EL (cell line): ENCODE data around the gene TNFRSF1A.
"Not testable (repeated sequence)": the region's sequence is repeated elsewhere in the genome, so short reads cannot be mapped to it uniquely, and the experiment has no call there.

Experiments used
- DNase-seq: peaks from one replicate; pipeline ENCODE4 v3.0.0-alpha.2; 2016

TNFRSF1A gene

DNA sequence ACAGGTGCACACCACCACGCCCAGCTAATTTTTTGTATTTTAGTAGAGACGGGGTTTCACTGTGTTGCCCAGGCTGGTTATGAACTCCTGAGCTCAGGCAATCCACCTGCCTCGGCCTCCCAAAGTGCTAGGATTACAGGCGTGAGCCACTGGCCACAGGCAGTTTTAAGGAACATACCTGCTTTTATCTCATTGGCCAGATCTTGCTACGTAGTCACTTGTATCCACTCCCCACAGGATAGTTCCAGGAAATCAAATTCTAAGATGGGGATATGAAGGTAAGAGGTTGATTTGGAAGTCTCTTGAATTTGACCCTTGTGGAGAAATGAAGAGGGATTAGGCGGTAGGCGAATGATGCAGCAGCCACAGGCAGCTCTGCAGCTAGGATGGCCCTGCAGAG, 40.2 kb downstream of the TNFRSF1A start:
- no peak for DNase-seq

DNA sequence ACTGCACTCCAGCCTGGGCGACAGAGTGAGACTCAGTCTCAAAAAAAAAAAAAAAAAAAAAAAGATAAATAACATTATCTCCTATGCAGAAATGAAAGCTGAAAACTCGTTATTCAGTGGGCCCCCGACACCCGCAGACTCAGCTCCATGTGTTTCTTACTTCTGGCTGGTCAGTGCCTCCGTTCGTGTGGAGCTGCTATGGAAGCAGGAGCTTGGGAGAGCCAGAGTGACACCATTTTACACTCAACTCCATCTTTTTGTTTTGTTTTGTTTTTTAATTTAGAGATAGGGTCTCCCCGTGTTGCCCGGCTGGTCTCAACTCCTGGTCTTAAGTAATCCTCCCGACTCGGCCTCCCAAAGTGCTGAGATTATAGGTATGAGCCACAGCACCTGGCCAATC, 44.7 kb downstream of the TNFRSF1A start:
- DNase-seq = no peak

DNA sequence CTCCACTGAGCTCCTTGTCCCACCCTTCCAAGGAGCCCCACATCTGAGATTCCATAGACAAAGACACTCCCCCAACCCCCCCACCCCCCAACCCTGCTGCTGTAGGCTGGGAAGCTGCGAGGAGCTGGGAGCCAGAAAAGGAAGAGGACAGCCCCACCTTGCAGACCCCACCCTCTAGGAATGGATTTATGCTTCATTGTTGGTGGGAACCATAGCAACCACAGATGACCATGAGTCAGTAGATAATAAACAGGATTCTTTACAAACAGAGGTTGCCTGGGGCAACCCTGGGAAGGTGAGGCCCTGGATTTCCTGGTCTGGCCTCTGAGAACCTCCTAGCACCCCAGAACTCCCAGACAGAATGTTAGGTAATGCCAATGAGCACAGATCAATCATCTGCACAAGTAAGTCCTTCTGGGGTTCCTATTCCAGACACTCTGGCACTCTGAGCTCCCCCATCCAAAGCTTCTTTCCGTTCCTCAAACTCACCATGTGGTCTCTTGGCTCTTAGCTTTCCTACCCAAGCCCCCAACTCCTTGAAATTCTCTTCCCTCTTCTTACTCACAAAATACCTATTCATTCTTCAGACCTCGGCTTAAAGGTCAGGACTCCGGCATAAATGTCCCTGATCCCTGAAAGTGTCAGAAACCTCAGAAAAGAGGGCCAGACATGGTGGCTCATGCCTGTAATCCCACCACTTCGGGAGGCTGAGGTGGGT, 46.6 kb downstream of the TNFRSF1A start:
- DNase-seq = peak; percentile 70

DNA sequence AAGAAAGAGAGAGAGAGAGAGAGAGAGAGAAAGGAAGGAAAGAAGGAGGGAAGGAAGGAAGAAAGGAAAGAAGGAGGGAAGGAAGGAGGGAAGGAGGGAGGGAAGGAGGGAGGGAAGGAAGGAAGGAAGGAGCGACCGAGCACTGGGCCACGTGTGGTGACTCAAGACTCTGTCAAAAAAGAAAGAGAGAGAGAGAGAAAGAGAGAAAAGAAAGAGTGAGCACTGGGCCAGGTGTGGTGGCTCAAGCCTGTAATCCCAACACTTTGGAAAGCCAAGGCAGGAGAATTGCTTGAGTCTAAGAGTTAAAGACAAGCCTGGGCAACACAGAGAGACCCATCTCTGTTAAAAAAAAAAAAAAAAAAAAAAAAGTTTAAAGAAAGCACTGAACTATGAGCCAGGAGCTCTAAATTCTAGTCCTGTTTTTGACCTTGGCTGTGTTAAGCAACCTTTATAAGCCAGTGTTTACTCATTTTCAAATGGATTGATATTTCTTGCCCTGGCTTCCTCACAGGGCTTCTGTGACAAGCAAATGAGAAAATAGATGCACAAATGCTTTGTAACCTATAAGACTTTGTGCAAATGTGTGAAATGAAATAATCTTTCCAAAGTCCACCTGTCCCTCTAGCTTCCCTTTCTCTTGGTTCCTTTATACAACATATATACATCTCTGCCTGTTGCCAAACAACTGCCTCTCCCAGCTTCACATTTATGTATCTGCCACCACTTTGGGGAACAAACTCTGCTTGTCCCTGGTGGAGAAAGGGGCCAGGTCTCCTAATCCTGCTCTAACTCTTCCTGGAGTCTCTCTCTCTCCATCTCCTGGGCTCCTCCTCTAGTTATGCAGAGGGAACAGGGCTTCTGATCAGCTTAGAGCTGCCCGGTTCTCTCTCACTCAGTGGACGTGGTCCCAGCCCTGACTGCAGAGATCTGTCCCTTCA, 47.5 kb downstream of the TNFRSF1A start:
- DNase-seq = no peak

DNA sequence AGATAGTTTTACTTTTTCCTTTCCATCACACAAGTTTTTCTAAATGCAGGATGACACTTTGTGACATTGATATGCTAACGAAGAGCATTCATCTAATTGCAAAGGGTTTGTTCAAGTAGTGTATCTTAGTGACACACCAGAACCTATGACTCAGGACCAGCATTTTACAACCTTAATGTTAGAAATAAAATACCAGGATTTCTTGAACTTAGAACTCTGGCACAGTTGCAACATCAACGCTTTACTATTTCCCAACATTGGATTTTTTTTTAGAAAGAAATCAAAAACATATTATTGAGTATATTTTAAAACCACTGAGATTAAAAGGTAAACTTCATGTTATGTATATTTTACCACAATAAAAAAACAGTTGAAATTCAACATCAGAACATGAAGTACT, 49.3 kb downstream of the TNFRSF1A start:
- peak; percentile 59 for DNase-seq

DNA sequence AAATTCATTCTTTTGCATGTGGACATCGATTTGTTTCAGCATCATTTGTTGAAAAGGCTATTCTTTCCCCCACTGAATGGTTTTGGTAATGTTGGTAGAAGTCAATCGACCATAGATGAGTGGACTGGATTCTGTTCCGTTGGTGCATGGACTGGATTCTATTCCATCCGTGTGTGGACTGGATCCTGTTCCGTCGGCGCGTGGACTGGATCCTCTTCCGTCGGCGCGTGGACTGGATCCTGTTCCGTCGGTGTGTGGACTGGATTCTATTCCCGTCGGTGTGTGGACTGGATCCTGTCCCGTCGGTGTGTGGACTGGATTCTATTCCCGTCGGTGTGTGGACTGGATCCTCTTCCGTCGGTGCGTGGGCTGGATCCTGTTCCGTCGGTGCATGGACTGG, 52.0 kb downstream of the TNFRSF1A start:
- DNase-seq = not testable (repeated sequence)

DNA sequence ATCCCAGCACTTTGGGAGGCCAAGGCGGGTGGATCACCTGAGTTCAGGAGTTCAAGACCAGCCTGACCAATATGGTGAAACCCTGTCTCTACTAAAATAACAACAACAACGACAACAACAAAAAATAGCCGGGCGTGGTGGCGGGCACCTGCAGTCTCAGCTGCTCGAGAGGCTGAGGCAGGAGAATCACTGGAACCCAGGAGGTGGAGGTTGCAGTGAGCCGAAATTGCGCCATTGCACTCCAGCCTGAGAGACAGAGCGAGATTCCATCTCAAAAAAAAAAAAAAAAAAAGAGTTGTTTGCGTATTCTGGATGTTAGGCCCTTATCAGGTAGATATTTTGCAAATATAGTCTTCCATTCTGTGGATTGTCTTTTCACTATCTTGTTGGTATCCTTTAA, 52.8 kb downstream of the TNFRSF1A start:
- not testable (repeated sequence) for DNase-seq

DNA sequence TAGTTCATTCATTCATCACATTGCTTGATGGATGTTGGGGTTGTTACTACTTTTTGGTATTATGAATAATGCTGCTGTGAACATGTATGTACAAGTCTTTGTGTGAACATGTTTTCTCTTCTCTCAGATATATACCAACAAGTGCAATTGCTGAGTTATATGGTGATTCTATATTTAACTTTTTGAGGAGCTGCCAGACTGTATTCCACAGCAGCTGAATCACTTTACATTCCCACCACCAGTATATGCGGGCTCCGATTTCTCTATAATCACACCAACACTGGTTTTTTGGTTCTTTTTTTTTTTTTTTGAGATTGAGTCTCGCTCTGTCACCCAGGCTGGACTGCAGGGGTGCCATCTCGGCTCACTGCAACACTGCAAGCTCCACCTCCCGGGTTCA, 53.6 kb downstream of the TNFRSF1A start:
- DNase-seq = peak; percentile 53

DNA sequence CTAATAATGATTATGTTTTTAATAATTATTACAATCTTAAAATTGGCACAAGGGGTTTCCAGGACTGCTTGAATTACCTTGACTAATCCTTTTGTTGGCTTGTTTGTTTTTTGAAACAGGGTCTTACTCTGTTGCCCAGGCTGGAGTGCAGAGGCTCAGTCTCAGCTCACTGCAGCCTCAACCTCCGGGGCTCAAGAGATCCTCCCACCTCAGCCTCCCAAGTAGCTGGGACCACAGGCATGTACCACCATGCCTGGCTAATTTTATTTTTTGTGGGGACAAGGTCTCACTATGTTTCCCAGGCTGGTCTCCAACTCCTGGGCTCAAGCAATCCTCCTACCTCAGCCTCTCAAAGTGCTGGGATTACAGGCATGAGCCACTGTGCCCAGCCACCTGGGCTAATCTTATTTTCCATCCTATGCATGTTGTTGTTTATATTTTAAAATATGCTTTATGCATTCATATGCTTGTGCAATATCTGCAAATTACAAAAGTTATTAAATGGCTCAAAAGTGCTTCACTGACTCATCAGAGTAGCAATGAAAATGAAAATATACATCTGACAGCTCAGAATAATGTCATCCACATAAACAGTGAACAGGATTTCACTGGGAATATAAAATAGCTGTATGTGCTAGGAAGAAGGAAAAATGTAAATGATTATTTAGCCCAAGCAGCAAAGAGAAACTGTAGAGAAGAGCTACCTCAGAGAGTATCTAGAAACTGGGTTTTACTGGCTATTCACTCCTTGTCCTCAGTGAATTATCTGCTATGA, 56.2 kb downstream of the TNFRSF1A start:
- peak; percentile 59 for DNase-seq

DNA sequence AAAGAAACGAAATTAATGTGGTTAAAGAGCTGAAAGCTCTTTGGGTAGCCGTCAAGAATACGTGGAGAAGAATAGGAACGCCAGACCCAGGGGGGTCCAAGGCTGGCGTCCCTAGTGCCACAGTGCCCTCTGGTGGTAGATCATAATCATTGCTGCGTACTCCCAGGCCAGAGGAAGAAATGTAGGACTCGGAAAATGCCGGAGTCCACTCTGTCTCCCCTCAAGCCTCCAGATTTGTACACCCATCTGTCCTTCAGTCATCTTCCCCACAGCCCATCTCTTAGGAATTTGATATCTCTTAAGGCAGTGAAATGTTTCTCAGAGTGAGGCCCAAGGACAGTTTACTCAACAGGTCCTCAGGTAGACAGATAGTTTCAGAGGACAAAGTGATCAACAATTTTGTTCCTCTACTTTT, 56.8 kb downstream of the TNFRSF1A start:
- peak; percentile 77 for DNase-seq

DNA sequence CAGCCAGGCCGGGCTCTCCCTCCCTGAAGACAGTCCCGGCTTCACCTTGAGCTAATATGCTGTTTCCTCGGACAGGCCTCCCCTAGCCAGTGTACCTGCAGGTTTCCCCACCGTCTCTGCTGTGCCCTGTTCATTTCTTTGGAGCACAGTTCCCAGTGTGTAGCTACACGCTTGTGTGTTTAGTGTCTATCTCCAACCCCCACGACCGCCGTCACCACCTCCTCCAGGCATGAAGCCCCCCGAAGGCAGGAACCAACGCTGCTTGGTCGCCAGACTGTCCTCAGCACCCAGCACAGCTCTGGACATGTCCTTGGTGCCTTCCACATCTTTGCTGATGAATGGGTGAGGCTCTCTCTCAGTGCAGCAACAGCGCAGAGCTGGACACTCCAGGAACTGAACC, 57.6 kb downstream of the TNFRSF1A start:
- DNase-seq = no peak

DNA sequence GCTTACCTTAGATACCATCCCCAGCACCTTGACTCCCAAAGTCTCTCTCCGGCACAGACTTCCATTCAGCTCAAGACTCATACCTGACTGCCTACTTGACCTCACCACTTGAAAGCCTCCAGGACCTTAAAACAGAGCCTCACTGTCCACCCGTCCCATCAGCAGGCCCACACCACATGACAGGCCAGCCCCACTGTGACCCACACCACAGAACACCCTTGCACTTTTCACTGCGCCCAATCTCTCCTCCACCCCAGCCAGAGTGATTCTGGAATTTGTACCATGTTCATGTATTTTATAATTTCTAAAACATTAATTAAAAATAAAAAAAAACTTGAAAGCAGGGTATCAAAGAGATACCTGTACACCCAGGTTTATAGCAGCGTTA, 59.4 kb downstream of the TNFRSF1A start:
- no peak for DNase-seq

DNA sequence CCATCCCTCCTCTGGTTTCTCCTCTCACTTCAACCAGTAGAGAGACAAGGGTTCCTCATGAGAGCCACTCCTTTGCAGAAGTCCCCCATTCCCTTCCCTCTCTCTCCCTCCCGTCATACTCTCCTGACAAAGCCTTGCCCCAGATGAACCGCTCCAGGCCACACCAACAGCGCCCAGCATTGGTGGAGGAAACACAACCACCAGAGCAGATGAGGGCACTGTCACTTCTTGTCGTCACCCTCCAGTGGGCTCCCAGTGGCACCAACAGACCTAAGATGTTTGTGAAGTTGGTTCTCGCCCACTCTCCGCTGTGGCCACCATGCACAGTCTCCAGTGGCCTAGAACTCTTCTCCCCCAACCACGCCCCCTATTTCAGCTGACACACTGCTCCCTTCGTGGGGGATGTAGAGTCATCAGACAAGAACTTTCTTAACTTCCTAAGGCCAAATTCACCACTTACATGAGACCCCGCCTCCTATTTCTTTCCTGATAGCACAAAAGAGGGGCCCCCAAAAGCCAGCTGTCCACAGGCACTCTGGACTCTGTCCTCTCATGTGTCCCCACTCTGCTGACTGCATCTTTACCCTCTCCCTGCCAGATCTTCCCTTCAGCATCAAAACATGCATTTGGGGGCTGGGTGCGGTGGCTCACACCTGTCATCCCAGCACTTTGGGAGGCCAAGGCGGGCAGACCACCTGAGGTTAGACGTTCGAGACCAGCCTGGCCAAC, 60.6 kb downstream of the TNFRSF1A start:
- DNase-seq = peak; percentile 55

DNA sequence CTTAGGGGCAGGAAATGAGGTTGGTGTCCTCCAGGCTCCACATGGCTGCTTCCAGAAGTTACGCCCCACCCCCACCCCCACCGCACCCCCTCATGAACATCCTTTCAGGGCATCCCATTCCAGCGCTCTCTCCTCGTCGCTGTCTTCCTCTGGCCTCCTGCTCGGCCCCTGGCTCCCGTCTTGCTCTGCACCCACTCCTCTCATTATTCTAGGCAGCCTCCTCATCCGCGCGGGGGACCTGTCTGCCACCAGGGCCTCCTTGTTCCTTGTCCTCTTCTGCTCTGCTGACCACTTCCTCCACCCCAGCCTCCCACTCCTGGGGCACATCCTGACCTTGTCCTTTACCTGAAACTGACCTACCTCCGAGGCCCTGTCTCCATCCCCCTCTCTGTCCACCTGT, 61.2 kb downstream of the TNFRSF1A start:
- DNase-seq = no peak

DNA sequence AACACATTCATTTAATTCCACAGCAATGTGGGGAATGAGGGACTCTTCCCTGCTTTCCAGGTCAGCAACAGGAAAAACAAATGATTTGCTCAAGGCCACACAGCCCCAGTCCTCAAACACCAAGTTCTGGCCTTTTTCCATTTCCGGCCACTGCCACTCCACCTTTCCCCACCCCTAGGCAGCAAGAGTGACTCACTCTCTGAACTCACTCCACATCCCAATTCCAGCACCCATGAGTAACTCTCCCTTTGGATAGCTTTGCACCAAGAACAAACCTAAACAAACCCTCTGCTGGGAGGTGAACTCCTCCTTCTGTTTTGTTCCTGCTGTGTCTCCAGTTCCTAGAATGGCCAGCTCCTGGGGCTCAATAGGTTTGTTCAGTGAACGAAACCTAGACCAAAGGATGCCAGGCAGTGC, 61.8 kb downstream of the TNFRSF1A start:
- DNase-seq = peak; percentile 97

DNA sequence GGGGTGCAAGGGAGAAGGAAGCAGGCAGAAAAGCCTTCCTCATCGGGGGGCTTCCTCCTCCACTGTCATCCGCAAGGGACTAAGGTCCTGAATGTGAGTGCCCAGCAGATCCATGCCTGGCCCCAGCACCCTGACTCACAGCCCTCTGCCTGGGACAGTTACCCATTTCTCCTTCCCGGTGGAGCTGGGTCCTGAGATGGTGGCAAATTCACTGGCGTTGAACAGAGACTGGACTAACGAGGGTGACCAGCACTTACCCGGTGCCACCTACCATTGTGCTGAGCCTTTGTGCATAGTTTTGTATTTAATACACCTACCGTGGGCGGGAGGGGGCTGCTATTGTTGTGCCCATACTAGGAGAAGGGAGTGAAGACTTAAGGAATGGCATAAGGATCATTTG, 62.2 kb downstream of the TNFRSF1A start:
- no peak for DNase-seq

DNA sequence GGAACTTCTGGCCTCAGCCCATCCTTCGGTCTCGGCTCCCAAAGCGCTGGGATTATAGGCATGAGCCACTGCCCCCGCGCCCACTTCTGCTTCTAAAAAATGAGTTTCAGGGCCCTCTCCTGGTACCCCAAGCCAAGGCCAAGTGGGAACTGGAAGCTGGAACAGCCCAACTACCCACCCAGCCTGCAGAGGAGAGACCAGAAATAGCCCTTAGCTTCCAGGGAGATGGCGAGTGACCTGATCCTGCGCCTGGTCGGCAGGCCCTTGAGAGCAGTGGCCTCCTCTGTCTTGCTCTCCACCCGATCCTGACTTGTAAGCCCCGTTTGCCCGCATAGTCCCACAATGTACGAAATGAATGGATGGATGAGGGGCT, 62.6 kb downstream of the TNFRSF1A start:
- no peak for DNase-seq
